GM19468 (cell line): Measurements from ENCODE around the gene ADRA2B.
"Not testable (repeated sequence)": the region's sequence is repeated elsewhere in the genome, so short reads cannot be mapped to it uniquely, and the experiment has no call there.

ENCODE experiments used
- ATAC-seq: cut with Tn5 transposase; IDR thresholded peaks from one replicate; pipeline ENCODE4 v1.9.1; 2021; ENCODE audit warnings: mild to moderate bottlenecking, moderate library complexity, moderate number of reproducible peaks; ENCODE audit not compliant: unreplicated experiment; ENCODE audit errors: extremely low read depth

ADRA2B gene

GRCh38 chr2:96150791-96151594, 34.6 kb upstream of the ADRA2B start:
- no peak for ATAC-seq

- no peak for ATAC-seq
Observed at GRCh38 chr2:96150007-96150640, 33.8 kb upstream of the ADRA2B start.

GRCh38 chr2:96148410-96149217, 32.2 kb upstream of the ADRA2B start:
- ATAC-seq: peak; percentile 30

DNA sequence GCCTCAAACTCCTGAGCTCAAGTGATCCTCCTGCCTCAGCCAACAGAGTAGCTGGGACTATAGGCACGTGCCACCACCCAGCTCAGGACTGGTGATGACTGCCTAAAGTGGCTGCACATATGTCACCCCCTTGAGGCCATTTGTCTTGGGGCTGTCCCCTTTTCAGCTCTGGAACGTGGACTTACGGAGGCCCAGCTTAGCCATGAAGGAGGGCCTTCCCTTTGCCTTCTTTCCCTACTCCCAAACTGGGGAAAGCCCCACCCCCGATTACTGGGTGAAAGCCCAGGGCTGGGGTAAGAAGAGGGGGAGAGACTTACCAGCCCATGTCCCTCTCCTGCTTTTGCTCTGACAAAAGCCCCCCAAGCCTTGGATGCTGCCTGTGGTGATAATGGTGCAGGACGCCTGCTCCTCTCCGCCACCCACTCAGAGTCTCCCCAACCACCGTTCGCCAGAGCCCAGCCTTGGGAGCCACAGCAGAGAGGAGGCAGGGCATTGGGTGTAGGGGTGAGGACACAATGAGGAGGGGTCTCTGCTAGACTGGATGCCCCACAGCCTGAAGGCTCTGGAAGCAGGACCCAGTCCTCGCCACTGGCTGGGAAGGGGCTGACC, 31.3 kb upstream of the ADRA2B start:
- no peak for ATAC-seq

DNA sequence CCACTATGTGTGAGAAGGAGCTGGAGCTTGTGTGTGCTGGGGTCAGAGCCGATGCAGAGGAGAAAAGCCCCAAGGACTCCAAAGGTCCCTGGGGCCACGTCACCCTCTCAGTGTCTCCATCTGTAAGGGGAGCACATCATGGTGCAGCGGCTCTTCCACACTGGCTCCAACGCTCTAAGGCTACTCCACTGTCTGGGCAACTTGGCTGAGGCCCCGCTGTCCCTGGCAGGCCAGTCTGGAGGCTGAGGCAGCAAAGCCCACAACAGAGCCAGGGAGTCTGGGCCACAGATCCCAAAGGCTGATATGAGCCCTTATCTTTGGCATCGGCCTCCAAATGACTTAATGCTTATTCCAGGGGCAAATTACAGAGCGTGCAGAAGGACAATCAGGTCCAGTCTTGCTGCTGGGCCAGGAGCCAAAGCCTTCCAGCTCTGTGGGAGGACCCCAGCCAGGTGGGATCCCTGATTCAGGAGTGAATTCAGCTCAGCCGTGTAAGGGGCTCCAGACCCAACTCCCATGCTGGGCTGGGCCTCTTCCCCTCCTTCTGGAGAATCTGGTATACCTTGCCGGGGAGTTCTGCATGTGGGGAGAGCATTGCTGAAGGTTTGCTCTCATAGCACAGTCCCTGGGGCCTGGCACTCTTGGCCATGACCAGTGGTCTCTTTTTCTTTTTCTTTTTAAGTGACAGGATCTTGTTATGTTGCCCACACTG, 30.7 kb upstream of the ADRA2B start:
- ATAC-seq: no peak

GRCh38 chr2:96146153-96146880, 29.9 kb upstream of the ADRA2B start:
- ATAC-seq: no peak

- ATAC-seq: no peak
Observed at GRCh38 chr2:96145848-96146152, 29.4 kb upstream of the ADRA2B start.

GRCh38 chr2:96145036-96145847, 28.9 kb upstream of the ADRA2B start, which contains the start of gene DUSP2:
Gene DUSP2, minus strand, starts transcription at chr2:96145440. Its CDS starts 86 bp downstream, at chr2:96145354.
- peak; percentile 26 for ATAC-seq

DNA sequence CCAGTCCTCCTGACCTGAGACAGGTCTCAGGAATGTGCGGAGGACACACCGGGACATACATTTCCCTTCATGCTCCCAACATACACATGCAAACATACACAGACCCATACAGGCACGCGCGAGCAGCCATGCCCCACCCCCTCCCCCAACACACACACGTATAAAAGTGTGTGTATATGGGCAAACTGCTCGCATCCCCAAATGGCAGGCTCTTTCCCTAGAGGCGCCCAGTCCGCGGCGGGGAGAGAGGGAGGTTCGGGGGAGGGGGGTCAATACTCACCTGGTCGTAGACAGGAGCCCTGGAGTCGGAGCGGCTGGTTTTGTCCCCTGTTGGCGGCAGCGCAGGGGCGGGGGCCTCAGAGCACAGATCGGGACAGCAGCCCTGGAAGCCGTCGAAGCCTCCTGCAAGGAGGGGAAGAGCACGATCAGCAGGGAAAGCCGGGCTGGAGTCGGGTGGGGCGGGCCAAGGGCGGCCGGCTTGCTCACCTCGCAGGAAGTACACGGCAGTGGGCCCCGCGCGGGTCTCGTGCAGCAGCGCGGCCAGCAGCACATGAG, 28.2 kb upstream of the ADRA2B start:
- no peak for ATAC-seq

DNA sequence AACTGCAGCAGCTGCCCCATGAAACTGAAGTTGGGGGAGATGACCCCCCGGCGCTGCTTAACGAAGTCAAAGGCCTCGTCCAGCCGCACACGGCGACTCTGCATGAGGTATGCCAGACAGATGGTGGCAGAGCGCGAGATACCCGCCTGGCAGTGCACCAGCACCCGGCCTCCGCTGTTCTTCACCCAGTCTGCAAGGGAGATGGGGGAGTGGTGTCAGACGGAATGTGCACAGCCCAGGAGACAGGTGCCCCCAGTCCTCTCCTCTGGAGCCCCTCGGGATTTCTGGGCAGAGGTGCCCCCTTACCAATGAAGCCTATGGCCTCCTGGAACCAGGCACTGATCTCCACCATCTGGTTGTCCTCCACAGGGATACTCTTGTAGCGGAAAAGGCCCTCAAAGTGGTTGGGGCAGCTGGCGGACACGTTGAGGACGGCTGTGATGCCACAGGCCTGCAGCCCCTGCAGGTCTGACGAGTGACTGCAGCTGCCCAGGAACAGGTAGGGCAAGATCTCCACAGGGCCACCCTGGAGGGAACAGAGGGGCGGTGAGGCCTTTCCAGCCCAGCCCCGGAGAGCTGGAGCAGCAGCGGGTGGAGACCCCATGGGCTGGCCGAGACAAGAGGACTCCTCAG, 27.6 kb upstream of the ADRA2B start:
- ATAC-seq: no peak

GRCh38 chr2:96143231-96143847, 27.0 kb upstream of the ADRA2B start:
- ATAC-seq: no peak

- ATAC-seq: no peak
Observed at GRCh38 chr2:96142217-96143113, 26.1 kb upstream of the ADRA2B start.

DNA sequence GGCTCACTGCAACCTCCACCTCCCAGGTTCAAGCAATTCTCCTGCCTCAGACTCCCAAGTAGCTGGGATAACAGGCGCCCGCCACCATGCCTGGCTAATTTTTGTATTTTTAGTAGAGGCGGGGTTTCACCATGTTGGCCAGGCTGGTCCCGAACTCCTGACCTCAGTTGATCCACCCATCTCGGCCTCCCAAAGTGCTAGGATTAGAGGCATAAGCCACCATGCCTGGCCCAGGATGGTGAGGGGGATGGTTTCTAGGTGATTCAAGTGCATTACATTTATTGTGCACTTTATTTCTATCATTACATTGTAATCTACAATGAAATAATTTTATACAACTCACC, 25.2 kb upstream of the ADRA2B start:
- not testable (repeated sequence) for ATAC-seq

GRCh38 chr2:96140941-96141623, 24.7 kb upstream of the ADRA2B start:
- ATAC-seq: no peak

- no peak for ATAC-seq
Observed at GRCh38 chr2:96139181-96139758, 22.9 kb upstream of the ADRA2B start.
